ENCODE data around the gene TFPI2.

- TF ChIP-seq POLR2A (IDR thresholded peaks at IDR 0.05; ENCODE audit: low read depth, low read length) (no peak), RCOR1 (IDR thresholded peaks at IDR 0.05; ENCODE audit: insufficient replicate concordance, low read length) (no peak), BHLHE40 (IDR thresholded peaks at IDR 0.05; ENCODE audit: low read depth, low read length) (no peak), RFX5 (IDR thresholded peaks at IDR 0.05; ENCODE audit: low read depth, low read length) (no peak), CEBPB (IDR thresholded peaks at IDR 0.05; ENCODE audit: low read depth, low read length) (no peak), ELK1 (IDR thresholded peaks at IDR 0.05; ENCODE audit: borderline replicate concordance, low read depth, low read length) (no peak), MAZ (IDR thresholded peaks at IDR 0.05; ENCODE audit: borderline replicate concordance, low read depth, low read length) (no peak), SMC3 (IDR thresholded peaks at IDR 0.05; ENCODE audit: low read depth, low read length) (no peak), RAD21 (IDR thresholded peaks at IDR 0.05; ENCODE audit: low read length) (no peak), CHD1 (IDR thresholded peaks at IDR 0.05; ENCODE audit: low read depth, low read length) (no peak)
- TF ChIP-seq, protein P1, sequence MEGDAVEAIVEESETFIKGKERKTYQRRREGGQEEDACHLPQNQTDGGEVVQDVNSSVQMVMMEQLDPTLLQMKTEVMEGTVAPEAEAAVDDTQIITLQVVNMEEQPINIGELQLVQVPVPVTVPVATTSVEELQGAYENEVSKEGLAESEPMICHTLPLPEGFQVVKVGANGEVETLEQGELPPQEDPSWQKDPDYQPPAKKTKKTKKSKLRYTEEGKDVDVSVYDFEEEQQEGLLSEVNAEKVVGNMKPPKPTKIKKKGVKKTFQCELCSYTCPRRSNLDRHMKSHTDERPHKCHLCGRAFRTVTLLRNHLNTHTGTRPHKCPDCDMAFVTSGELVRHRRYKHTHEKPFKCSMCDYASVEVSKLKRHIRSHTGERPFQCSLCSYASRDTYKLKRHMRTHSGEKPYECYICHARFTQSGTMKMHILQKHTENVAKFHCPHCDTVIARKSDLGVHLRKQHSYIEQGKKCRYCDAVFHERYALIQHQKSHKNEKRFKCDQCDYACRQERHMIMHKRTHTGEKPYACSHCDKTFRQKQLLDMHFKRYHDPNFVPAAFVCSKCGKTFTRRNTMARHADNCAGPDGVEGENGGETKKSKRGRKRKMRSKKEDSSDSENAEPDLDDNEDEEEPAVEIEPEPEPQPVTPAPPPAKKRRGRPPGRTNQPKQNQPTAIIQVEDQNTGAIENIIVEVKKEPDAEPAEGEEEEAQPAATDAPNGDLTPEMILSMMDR (conservative IDR thresholded peaks at IDR 0.05; ENCODE audit: low read depth, low read length) = no peak
- TF ChIP-seq, protein P2, sequence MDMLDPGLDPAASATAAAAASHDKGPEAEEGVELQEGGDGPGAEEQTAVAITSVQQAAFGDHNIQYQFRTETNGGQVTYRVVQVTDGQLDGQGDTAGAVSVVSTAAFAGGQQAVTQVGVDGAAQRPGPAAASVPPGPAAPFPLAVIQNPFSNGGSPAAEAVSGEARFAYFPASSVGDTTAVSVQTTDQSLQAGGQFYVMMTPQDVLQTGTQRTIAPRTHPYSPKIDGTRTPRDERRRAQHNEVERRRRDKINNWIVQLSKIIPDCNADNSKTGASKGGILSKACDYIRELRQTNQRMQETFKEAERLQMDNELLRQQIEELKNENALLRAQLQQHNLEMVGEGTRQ (IDR thresholded peaks at IDR 0.05; ENCODE audit: low read depth, low read length) = no peak
These were observed 44.5 kb upstream of the TFPI2 start for GRCh38 chr7:93935102-93935501.
